Measurements from ENCODE around the gene OR10A3.

GRCh38 chr11:7977232-7977917 lies 35.9 kb upstream of the OR10A3 start:
- TF ChIP-seq EZH2 (IDR thresholded peaks at IDR 0.05; ENCODE audit: low read depth, unreplicated experiment) (no peak), POLR2AphosphoS5 (IDR thresholded peaks at IDR 0.05; ENCODE audit: low read depth) (no peak), CTCF (conservative IDR thresholded peaks at IDR 0.05; ENCODE audit: low read depth in 2 of 2) (no peak), CREB1 (CRISPR knock-in tag; IDR thresholded peaks at IDR 0.05; ENCODE audit: low read depth) (no peak), EZH2phosphoT487 (IDR thresholded peaks at IDR 0.05; ENCODE audit: unreplicated experiment) (no peak), REST (IDR thresholded peaks at IDR 0.05; ENCODE audit: unreplicated experiment) (no peak), ZNF331 (CRISPR knock-in tag; IDR thresholded peaks at IDR 0.05; ENCODE audit: low read depth) (no peak), JUNB (IDR thresholded peaks at IDR 0.05; ENCODE audit: unreplicated experiment) (no peak), NANOG (IDR thresholded peaks at IDR 0.05; ENCODE audit: borderline replicate concordance) (no peak)
- TF ChIP-seq, protein P1, sequence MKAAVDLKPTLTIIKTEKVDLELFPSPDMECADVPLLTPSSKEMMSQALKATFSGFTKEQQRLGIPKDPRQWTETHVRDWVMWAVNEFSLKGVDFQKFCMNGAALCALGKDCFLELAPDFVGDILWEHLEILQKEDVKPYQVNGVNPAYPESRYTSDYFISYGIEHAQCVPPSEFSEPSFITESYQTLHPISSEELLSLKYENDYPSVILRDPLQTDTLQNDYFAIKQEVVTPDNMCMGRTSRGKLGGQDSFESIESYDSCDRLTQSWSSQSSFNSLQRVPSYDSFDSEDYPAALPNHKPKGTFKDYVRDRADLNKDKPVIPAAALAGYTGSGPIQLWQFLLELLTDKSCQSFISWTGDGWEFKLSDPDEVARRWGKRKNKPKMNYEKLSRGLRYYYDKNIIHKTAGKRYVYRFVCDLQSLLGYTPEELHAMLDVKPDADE (IDR thresholded peaks at IDR 0.05), result no peak
